NCI-H1092 (cell line): Measurements from ENCODE around the gene DNAAF9.

Source experiments
- DNase-seq: peaks from one replicate; lab custom pipeline; 2025; lab: John Stamatoyannopoulos, UW

Gene DNAAF9

GRCh38 chr20:3410464-3410863 is 3.0 kb upstream of the DNAAF9 start:
- DNase-seq = no peak

GRCh38 chr20:3409417-3409816 is 1.9 kb upstream of the DNAAF9 start:
- DNase-seq = no peak

GRCh38 chr20:3407771-3408637 is 535 bp upstream of the DNAAF9 start:
- peak; percentile 37 for DNase-seq

GRCh38 chr20:3406481-3407039 is 909 bp downstream of the DNAAF9 start:
- peak; percentile 9 for DNase-seq

- no peak for DNase-seq
These were observed 1.6 kb downstream of the DNAAF9 start for GRCh38 chr20:3405696-3406358.

GRCh38 chr20:3405139-3405538 is 2.3 kb downstream of the DNAAF9 start:
- no peak for DNase-seq

- DNase-seq = no peak
These were observed 3.1 kb downstream of the DNAAF9 start for GRCh38 chr20:3404402-3404801.

- no peak for DNase-seq
These were observed 3.7 kb downstream of the DNAAF9 start for GRCh38 chr20:3403741-3404140.

GRCh38 chr20:3402453-3402852 is 5.0 kb downstream of the DNAAF9 start:
- no peak for DNase-seq

GRCh38 chr20:3400260-3401155 is 7.0 kb downstream of the DNAAF9 start:
- no peak for DNase-seq

- no peak for DNase-seq
These were observed 8.7 kb downstream of the DNAAF9 start for GRCh38 chr20:3398681-3399252.

GRCh38 chr20:3396492-3396891 is 11.0 kb downstream of the DNAAF9 start:
- DNase-seq = no peak

- no peak for DNase-seq
These were observed 14.7 kb downstream of the DNAAF9 start for GRCh38 chr20:3392756-3393155.

- DNase-seq = no peak
These were observed 16.6 kb downstream of the DNAAF9 start for GRCh38 chr20:3390759-3391425.

- no peak for DNase-seq
These were observed 23.5 kb downstream of the DNAAF9 start for GRCh38 chr20:3383878-3384495.

GRCh38 chr20:3382836-3383235 is 24.6 kb downstream of the DNAAF9 start:
- DNase-seq = no peak

GRCh38 chr20:3380228-3381070 is 27.0 kb downstream of the DNAAF9 start:
- DNase-seq = no peak

GRCh38 chr20:3378138-3378537 is 29.3 kb downstream of the DNAAF9 start:
- no peak for DNase-seq

GRCh38 chr20:3377644-3378043 is 29.8 kb downstream of the DNAAF9 start:
- DNase-seq = no peak

- no peak for DNase-seq
These were observed 33.2 kb downstream of the DNAAF9 start for GRCh38 chr20:3374296-3374695.
